Stomach smooth muscle (tissue), 2 donors: ENCODE measurements around the gene AKAP12.

ENCODE experiments used
- H3K27ac ChIP-seq: one replicate; pipeline ENCODE4 v1.7.0; 2013; ENCODE audit warnings: mild to moderate bottlenecking, low read length, inconsistent platforms
- H3K27me3 ChIP-seq, 2 donors: one replicate each; pipeline ENCODE4 v1.7.0; 2013; ENCODE audit warnings: low read length in 2 of 2; ENCODE audit not compliant: insufficient read depth in 2 of 2, control insufficient read depth in 1 of 2
- H3K36me3 ChIP-seq, 2 donors: one replicate each; pipeline ENCODE4 v1.7.0; 2013; ENCODE audit warnings: low read length in 2 of 2; ENCODE audit not compliant: control insufficient read depth in 2 of 2, insufficient read depth in 2 of 2
- H3K4me1 ChIP-seq: one replicate; pipeline ENCODE4 v1.7.0; 2013; ENCODE audit warnings: low read length; ENCODE audit not compliant: control insufficient read depth, insufficient read depth
- H3K4me3 ChIP-seq, 2 donors: one replicate each; pipeline ENCODE4 v1.7.0; 2013; ENCODE audit warnings: low read length in 2 of 2
- H3K9ac ChIP-seq, 2 donors: one replicate each; pipeline ENCODE4 v1.7.0; 2013; ENCODE audit warnings: low read length in 2 of 2, mild to moderate bottlenecking in 1 of 2
- H3K9me3 ChIP-seq, 2 donors: one replicate each; pipeline ENCODE4 v1.7.0; 2013; ENCODE audit warnings: low read length in 2 of 2; ENCODE audit not compliant: control insufficient read depth in 2 of 2
- donor health status: healthy.
- donor health status: Pancreatic carcinoma.

AKAP12 gene

GRCh38 chr6:151391471-151392413 lies 152.0 kb downstream of the AKAP12 start, which contains the start of gene ZBTB2:
Gene ZBTB2 (minus strand): TSS chr6:151391559. CDS start chr6:151373637, 17,922 bp downstream.
- H3K9me3 ChIP-seq: no peaks in the 10 kb centered on the region
- H3K36me3 ChIP-seq: no peaks in the 10 kb centered on the region
- H3K9ac ChIP-seq: peak within 1 kb of the TSS; percentile 78 to 81
- peak within 1 kb of the TSS; percentile 95 for H3K27ac ChIP-seq
- peak within 1 kb of the TSS; percentile 75 to 88 for H3K4me3 ChIP-seq
- no peaks in the 10 kb centered on the region for H3K27me3 ChIP-seq
- H3K4me1 ChIP-seq: peaks cover 28% of the 10 kb centered on the region

DNA sequence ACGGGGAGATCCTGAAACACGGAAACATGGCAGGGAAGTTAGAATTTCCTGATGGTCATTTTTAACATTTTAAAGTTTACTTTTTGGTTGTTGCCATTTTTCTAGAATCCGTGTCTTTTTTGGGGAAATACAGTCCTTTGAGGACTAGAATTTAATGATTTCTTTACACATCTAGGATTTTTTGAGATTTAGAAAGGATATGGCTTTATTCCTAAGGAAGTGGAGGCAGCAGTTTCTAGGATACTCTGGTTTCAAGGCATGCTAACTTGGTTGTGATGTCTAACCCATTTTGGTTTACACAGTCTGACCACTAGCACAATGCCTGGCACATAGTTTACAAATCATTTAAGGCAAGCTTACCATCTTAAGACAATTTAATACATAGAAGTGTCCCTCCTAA lies 152.7 kb downstream of the AKAP12 start:
- Histone ChIP-seq H3K9me3 (no peaks in the 10 kb centered on the region), H3K4me1 (peaks cover 28% of the 10 kb centered on the region), H3K9ac (peak overlapping the region; percentile 14 to 43), H3K27me3 (no peaks in the 10 kb centered on the region), H3K4me3 (peak overlapping the region; percentile 75 to 88), H3K36me3 (no peaks in the 10 kb centered on the region), H3K27ac (peak overlapping the region; percentile 33)

- Histone ChIP-seq H3K27me3 (no peaks in the 10 kb centered on the region), H3K4me1 (peaks cover 25% of the 10 kb centered on the region), H3K36me3 (no peaks in the 10 kb centered on the region), H3K27ac (no peak overlapping the region), H3K9ac (peak overlapping the region in 1 of 2 donors; percentile 21), H3K9me3 (no peaks in the 10 kb centered on the region), H3K4me3 (no peak overlapping the region)
Measured at GRCh38 chr6:151393410-151393809, 153.6 kb downstream of the AKAP12 start.

DNA sequence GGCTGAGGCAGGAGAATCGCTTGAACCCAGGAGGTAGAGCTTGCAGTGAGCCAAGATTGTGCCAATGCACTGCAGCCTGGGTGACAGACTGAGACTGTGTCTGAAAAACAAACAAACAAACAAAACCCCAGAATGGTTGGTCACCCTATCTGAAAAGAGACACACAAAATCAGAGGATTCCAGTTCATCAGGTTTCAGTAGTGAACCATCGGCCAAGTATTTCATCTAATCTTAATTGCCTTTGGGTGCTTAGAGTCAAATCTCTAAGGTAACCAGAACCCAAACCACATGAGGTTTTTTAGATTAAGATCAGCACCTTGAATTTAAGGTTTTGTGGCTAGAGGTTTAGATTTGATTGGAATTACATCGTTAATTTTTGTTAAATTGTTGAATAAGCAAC lies 159.9 kb downstream of the AKAP12 start:
- H3K36me3 ChIP-seq: peaks cover 0 to 5% of the 10 kb centered on the region in 2 donors
- H3K9me3 ChIP-seq: no peaks in the 10 kb centered on the region
- no peak overlapping the region for H3K27ac ChIP-seq
- no peaks in the 10 kb centered on the region for H3K27me3 ChIP-seq
- H3K4me1 ChIP-seq: no peaks in the 10 kb centered on the region
- H3K9ac ChIP-seq: no peak overlapping the region
- H3K4me3 ChIP-seq: no peak overlapping the region

GRCh38 chr6:151400473-151400872 lies 160.7 kb downstream of the AKAP12 start:
- no peak overlapping the region for H3K27ac ChIP-seq
- no peaks in the 10 kb centered on the region for H3K27me3 ChIP-seq

GRCh38 chr6:151402228-151402627 lies 162.5 kb downstream of the AKAP12 start:
- Histone ChIP-seq H3K27me3 (no peaks in the 10 kb centered on the region), H3K4me1 (no peaks in the 10 kb centered on the region), H3K9me3 (no peaks in the 10 kb centered on the region), H3K27ac (no peak overlapping the region), H3K36me3 (peaks cover 0 to 8% of the 10 kb centered on the region in 2 donors), H3K4me3 (no peak overlapping the region), H3K9ac (no peak overlapping the region)

More at GRCh38 chr6:151400473-151400872, 160.7 kb downstream of the AKAP12 start:
- Histone ChIP-seq H3K36me3 (peaks cover 0 to 8% of the 10 kb centered on the region in 2 donors), H3K4me3 (no peak overlapping the region), H3K4me1 (no peaks in the 10 kb centered on the region), H3K9ac (no peak overlapping the region), H3K9me3 (no peaks in the 10 kb centered on the region)

DNA sequence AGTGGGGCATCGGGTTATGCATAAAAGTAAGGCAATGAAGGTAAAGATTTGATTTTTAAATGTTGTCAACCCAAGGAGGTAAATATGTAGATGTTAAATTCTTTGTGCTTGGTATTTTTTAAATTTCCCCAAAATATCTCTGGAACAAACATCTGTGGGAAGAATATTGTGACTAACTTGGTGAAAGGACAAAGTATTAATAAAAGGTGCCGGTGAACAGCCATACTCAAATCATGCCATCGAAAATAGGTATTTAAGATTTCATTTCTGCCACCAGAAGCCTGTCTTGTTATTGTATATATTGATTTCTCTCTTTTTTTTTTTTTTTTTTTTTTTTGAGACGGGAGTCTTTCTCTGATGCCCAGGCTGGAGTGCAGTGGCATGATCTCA lies 164.1 kb downstream of the AKAP12 start:
- H3K9ac ChIP-seq: no peak overlapping the region
- H3K4me3 ChIP-seq: no peak overlapping the region
- H3K9me3 ChIP-seq: no peaks in the 10 kb centered on the region
- H3K4me1 ChIP-seq: no peaks in the 10 kb centered on the region
- H3K27ac ChIP-seq: no peak overlapping the region
- H3K36me3 ChIP-seq: peaks cover 2 to 12% of the 10 kb centered on the region in 2 donors
- H3K27me3 ChIP-seq: no peaks in the 10 kb centered on the region
